ENCODE measurements around the gene NES.

The NES gene

DNA sequence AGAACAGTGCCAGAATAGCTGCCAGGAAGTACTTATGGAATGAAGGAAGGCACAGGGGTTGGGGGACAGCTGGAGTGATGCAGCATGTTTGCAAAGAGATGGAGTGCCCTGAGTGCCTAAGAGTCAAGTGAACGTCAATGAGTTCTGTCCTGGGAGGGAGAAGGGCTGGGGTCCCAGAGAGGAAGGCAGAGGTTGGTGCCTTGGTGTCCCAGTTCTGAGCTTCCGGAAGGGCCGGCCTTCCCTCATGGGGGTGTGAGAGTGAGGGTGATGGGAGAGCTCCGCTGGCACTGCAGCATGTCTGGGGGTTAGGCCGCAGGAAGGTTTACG, 17.6 kb downstream of the NES start:
- TF ChIP-seq EP300 (IDR thresholded peaks at IDR 0.05; ENCODE audit: borderline replicate concordance) (no peak), REST (IDR thresholded peaks at IDR 0.05; ENCODE audit: low read depth) (no peak), FOXM1 (IDR thresholded peaks at IDR 0.05; ENCODE audit: borderline replicate concordance, low read depth) (no peak), YY1 (IDR thresholded peaks at IDR 0.05; ENCODE audit: low read depth) (no peak), RAD21 (IDR thresholded peaks at IDR 0.05; ENCODE audit: low read depth) (no peak), ZBTB7A (IDR thresholded peaks at IDR 0.05; ENCODE audit: low read depth) (no peak)
- TF ChIP-seq, protein P1, sequence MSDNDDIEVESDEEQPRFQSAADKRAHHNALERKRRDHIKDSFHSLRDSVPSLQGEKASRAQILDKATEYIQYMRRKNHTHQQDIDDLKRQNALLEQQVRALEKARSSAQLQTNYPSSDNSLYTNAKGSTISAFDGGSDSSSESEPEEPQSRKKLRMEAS (IDR thresholded peaks at IDR 0.05), result no peak

- TF ChIP-seq CREB1 (IDR thresholded peaks at IDR 0.05; ENCODE audit: low read depth), result no peak
- no peak for TF ChIP-seq YY1 (IDR thresholded peaks at IDR 0.05; ENCODE audit: low read depth)
Observed at GRCh38 chr1:156658945-156659574, 18.1 kb downstream of the NES start.

DNA sequence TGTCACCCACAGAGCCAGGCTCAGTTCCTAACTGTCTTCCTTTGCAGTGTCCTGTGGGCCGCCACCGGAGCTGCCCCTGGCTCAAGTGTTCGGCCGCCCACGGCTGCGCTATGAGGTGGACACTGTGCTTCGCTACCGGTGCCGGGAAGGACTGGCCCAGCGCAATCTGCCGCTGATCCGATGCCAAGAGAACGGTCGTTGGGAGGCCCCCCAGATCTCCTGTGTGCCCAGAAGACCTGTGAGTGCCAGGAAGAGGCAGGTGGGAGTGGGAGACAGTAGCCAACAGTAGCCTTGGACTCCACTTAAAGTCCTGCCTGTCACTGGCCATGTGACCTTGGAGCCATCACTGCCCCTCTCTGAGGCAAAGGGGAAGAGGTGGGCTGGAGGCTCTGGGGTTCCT, 18.7 kb downstream of the NES start:
- TF ChIP-seq REST (IDR thresholded peaks at IDR 0.05; ENCODE audit: low read depth), result no peak
- no peak for TF ChIP-seq EP300 (IDR thresholded peaks at IDR 0.05; ENCODE audit: borderline replicate concordance)
- no peak for TF ChIP-seq NFIC (IDR thresholded peaks at IDR 0.05)
- TF ChIP-seq, protein P1 (IDR thresholded peaks at IDR 0.05), result no peak

DNA sequence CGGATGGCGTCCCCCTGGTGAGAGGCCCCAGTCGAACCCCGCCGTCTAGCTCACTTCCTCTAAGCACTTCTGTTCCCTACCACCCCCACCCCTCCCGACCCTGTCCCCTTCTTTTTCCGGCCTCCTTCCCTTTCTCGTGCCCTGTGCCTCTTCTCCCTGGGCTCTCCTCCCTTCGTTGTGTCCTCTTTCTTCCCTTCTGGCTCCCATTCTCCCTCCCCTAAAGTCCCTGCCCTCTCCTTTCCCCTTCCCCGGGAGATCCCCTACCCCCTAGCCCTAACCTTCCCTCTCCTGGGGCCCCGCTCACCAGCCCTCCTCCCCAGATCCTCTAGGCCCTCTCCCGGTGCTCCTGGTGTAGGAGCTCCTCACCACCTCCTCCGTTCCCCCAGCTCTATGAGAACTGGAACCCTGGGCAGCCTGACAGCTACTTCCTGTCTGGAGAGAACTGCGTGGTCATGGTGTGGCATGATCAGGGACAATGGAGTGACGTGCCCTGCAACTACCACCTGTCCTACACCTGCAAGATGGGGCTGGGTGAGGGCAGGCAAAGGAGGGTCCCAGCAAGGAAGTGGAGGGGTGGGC, 19.4 kb downstream of the NES start:
- TF ChIP-seq TCF12 (IDR thresholded peaks at IDR 0.05; ENCODE audit: low read depth) (no peak), FOXM1 (IDR thresholded peaks at IDR 0.05; ENCODE audit: borderline replicate concordance, low read depth) (no peak), ZBTB7A (IDR thresholded peaks at IDR 0.05; ENCODE audit: low read depth) (no peak), RAD21 (IDR thresholded peaks at IDR 0.05; ENCODE audit: low read depth) (no peak), YY1 (IDR thresholded peaks at IDR 0.05; ENCODE audit: low read depth) (no peak), TAF1 (IDR thresholded peaks at IDR 0.05; ENCODE audit: low read depth) (no peak), TEAD4 (IDR thresholded peaks at IDR 0.05) (no peak), EGR1 (IDR thresholded peaks at IDR 0.05) (no peak), EP300 (IDR thresholded peaks at IDR 0.05; ENCODE audit: borderline replicate concordance) (no peak), REST (IDR thresholded peaks at IDR 0.05; ENCODE audit: low read depth) (no peak), CREB1 (IDR thresholded peaks at IDR 0.05; ENCODE audit: low read depth) (no peak), NFIC (IDR thresholded peaks at IDR 0.05) (no peak), CEBPB (IDR thresholded peaks at IDR 0.05) (no peak)
- TF ChIP-seq, protein P1 (IDR thresholded peaks at IDR 0.05), result no peak
- TF ChIP-seq, protein P2, sequence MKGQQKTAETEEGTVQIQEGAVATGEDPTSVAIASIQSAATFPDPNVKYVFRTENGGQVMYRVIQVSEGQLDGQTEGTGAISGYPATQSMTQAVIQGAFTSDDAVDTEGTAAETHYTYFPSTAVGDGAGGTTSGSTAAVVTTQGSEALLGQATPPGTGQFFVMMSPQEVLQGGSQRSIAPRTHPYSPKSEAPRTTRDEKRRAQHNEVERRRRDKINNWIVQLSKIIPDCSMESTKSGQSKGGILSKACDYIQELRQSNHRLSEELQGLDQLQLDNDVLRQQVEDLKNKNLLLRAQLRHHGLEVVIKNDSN (IDR thresholded peaks at IDR 0.05), result no peak

All from Ishikawa (cell line).